GM21528 (cell line): ENCODE results near the gene RBFOX2.
"Not testable (repeated sequence)": the region's sequence is repeated elsewhere in the genome, so short reads cannot be mapped to it uniquely, and the experiment has no call there.

Source experiments
- ATAC-seq: cut with Tn5 transposase; IDR thresholded peaks from one replicate; pipeline ENCODE4 v1.9.1; 2021; ENCODE audit warnings: mild to moderate bottlenecking, moderate library complexity; ENCODE audit not compliant: unreplicated experiment, low FRiP score

The RBFOX2 gene, protein sequence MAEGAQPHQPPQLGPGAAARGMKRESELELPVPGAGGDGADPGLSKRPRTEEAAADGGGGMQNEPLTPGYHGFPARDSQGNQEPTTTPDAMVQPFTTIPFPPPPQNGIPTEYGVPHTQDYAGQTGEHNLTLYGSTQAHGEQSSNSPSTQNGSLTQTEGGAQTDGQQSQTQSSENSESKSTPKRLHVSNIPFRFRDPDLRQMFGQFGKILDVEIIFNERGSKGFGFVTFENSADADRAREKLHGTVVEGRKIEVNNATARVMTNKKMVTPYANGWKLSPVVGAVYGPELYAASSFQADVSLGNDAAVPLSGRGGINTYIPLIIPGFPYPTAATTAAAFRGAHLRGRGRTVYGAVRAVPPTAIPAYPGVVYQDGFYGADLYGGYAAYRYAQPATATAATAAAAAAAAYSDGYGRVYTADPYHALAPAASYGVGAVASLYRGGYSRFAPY

DNA sequence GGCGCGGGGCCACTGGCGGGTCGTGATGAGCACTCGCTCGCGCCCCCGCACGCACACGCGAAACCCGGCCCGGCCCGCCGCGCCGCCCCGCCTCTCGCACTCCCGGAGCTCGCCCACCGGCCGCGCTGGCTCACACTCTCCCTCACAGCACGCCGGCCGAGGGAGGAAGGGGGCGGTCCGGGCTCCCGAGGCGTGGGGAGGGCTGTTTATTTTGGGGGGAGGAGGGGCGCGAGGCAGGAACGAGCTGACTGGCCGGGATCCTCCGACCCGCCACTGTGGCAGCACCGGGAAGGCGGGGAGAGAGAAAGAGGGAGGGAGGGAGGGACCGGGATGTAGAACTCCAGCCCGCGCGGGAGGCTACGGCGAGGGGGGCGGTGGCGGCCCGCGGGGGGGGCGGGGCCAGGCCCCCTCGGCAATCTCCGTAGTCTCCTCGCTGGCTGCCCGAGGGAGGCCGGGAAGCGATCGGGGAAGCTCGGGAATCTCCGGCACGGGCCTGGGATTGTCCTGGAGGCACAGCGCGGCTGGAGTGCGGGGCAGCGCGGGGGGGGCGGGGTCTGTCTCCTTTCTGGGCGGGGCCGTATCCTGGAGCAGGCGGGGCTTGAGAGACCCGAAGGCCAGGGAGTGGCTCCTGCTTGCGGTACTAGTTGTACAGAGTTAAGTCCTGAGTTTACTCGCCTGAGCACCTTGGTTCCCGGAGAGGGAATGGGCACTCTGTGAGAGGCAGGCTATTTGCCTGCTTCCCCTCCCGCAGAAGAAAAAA lies at the start of gene RBFOX2:
Gene RBFOX2 (minus strand): TSS at position 179 of the 760 bp plus-strand sequence. CDS start 399 bp downstream, outside the sequence.
- no peak for ATAC-seq

DNA sequence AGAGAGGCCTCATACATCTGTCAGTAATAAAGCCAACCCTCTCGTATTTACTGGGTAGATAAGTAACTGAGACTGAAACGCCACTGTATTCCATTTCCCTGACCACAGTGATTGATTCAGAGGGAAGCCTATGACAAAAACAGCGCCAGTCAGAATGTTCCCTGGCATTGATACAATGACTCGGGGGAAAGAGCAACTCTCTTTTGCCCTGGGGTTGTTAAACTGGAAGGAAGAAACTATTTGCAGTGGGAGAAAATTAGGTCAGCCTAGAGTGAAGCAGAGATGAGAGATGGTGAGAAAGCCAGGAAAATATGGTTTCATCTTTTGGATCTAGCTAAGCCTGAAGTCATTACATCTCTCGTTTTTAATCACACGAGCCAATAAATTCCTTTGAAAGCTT lies 48.6 kb upstream of the RBFOX2 start:
- ATAC-seq: no peak

DNA sequence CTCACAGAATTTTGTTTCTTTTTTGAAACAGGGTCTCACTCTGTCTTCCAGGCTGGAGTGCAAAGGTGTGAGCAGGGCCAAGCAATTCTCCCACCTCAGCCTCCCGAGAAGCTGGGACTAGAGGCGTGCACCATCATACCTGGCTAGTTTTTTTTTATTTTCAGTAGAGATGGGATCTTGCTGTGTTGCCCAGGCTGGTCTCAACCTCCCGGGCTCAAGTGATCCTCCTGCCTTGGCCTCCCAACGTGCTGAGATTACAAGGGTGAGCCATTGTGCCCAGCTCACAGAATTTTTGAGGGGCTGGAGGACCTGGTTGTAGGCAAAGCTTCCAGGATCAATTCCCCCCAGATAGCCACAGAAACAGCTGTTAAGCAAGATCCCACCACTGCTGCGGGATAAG lies 47.1 kb upstream of the RBFOX2 start:
- no peak for ATAC-seq

DNA sequence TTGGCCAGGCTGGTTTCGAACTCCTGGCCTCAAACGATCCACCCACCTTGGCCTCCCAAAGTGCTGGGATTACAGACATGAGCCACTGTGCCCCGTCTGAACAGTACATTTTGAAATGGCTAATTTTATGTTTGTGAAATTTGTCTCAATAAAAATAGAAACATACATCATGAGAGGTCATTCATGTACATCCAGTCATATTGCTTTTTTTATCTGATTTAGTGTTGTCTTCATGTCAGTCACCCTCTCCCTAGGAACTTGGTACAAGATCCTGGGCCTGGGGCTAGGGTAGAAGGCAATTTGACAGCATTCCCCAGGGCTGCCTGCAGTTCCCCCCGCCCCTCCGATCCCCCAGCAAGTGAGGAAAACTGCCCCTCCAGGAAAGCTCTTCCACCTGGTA lies 46.6 kb upstream of the RBFOX2 start:
- ATAC-seq: no peak

DNA sequence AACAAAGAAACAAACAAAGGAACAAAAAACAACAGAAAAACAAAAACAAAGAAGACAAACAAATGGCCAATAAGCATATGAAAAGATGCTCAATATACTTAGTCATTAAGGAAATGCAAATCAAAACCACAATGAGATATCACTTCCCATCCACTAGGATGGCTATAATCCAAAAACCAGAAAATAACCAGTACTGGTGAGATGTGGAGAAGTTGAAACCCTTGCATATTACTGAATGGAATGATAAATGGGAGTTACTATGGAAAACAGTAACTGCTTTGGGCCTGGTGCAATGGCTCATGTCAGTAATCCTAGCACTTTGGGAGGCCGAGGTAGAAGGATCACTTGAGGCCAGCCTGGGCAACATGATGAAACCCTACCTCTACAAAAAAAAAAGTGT lies 44.9 kb upstream of the RBFOX2 start:
- no peak for ATAC-seq

DNA sequence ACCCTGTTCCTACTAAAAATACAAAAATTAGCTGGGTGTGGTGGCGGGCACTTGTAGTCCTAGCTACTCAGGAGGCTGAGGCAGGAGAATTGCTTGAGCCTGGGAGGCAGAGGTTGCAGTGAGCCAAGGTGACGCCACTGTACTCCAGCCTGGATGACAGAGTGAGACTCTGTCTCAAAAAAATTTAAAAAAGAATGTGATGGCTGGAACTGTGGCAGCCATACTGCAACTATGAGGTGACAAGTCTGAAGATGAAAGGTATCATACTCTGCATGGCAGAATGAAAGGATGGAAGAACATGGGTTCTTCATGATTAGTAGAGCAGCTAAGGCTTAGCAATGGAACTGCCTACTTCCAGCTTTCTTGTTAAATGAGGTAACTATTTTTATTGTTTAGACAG lies 42.0 kb upstream of the RBFOX2 start:
- not testable (repeated sequence) for ATAC-seq

DNA sequence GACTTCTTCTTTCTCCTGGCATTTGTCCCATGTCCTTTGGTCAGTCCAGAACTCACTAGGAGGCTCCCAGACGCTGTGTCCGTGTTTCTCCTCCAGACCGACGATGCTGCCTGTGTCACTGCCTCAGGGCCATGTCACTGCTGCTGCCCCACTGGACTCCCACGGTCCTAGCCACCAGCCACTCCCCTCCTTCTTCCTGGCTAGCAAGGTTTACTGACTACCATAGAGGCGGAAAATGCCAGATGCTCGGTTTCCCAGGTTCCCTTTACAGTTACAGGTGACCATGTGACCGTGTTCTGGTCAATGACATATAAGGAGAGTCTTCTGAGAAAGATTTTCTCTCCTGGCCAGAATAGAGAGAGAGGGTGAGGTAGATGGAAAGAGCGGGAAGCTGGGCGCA lies 40.7 kb upstream of the RBFOX2 start:
- ATAC-seq: no peak

DNA sequence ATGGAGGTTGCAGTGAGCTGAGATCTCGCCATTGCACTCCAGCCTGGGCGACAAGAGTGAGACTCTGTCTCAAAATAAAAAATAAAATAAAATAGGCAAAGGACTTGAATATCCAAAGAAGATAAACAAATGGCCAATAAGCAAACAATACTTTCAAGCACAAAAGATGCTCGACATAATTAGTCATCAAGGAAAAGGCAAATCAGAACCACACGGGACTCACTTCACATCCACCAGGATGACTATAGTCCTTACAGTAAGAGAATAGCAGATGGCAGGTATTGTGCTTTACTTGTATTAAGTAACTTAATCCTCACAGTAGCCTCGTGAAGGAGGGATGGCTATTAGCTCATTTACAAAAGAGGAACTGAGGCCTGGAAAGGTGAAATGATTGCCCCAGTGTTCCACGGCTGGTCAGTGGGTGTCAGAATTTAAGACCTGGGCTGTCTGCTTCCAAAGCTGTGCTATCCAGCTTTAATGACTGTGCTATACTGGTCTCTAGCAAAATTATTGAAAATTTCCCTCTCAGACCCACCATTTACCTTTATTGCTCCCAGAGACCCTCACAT lies 40.2 kb upstream of the RBFOX2 start:
- no peak for ATAC-seq

DNA sequence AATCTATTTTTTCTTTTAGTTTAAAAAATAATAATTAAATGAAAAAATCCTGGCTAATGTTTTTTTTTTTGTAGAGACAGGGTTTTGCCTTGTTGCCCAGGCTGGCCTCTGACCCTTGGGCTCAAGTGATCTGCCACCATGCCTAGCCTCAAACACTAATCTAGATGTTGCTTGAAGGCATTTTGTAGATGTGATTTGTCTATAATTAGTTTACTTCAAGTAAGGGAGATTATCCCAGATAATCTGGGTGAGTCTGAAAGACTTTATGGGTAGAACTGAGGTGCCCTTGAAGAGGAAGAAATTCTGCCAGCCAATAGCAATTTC lies 38.6 kb upstream of the RBFOX2 start:
- no peak for ATAC-seq

DNA sequence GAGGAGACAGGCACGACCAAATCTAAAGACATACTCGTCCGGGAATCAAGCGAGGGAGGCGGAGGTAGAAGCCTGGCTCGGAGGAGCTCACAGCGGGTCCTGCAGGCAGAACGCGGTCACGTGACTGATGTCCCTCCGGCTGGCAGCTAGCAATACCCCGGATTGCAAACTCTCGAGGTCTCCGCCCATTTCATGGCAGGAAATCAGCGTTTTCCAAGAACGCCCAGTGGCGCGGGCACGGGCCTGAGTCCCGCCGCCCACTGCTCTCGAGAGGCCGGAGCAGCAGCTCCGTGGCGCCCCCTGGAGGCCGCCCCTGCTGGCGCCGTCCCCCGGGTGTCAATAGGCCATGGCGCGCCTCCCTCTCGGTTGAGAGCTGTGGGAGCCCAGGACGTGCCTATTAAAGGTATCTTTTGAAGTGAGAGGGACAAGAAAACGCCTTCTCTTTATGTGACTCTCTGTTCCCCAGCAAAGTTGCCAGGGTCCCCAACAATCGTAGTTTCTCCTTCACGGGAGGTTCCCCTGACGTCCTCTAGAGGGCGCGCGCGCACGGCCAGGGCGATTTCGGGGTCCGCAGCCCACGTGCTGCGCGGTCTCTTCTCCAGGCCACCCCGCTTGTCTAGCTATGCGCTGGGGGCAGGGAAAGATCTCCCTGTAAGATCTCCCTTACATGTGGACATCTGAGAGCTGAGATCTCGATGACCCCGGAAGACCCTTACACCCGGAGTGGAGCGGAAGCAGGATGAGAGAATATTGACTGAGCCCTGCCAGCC lies 37.3 kb upstream of the RBFOX2 start:
- ATAC-seq: no peak

DNA sequence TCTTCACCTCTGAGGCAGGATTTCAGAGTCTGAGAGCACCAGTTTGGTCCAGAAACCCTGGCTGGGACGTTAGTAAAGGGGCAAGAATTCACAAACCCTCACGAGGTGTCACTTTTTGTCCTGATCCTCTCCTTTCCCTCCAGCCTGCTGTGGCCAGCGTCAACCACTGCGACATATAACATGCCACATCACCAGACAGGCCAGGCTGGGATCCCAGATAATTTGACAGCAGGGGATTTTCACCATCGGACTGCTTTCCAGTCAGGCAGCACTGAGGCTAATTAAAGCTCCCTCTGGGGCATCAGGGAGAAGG lies 36.8 kb upstream of the RBFOX2 start:
- no peak for ATAC-seq

DNA sequence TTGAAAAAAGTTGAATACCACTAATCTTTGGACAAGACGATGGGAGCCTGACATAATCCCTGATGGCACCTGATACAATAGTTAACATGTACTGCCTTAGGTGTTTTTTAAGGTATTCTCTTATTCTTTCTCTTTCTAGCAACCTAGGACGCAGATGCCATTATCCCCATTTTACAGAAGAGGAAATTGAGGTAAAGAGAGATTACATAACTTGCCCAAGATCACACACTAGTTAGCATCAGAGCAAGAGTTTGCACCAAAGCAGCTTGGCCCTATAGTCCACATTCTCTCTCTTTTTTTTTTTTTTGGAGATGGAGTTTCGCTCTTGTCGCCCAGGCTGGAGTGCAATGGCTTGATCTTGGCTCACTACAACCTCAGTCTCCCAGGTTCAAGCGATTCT lies 35.7 kb upstream of the RBFOX2 start:
- ATAC-seq: no peak

DNA sequence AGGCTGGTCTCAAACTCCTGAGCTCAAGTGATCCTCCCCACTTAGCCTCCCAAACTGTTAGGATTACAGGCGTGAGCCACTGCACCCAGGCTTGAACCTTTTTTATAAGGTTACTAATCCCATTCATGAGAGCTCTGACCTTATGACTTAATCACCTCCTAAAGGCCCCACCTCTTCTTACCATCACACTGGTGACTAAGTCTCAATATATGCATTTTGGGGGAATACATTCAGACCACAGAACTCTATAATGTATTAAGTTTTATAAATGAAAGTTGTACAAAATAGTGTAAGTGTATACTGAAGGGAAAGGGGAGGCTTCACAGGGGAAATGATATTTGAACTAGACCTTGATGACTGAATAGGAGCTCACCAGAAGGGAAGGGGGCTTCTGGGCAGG lies 28.4 kb upstream of the RBFOX2 start:
- ATAC-seq: no peak

DNA sequence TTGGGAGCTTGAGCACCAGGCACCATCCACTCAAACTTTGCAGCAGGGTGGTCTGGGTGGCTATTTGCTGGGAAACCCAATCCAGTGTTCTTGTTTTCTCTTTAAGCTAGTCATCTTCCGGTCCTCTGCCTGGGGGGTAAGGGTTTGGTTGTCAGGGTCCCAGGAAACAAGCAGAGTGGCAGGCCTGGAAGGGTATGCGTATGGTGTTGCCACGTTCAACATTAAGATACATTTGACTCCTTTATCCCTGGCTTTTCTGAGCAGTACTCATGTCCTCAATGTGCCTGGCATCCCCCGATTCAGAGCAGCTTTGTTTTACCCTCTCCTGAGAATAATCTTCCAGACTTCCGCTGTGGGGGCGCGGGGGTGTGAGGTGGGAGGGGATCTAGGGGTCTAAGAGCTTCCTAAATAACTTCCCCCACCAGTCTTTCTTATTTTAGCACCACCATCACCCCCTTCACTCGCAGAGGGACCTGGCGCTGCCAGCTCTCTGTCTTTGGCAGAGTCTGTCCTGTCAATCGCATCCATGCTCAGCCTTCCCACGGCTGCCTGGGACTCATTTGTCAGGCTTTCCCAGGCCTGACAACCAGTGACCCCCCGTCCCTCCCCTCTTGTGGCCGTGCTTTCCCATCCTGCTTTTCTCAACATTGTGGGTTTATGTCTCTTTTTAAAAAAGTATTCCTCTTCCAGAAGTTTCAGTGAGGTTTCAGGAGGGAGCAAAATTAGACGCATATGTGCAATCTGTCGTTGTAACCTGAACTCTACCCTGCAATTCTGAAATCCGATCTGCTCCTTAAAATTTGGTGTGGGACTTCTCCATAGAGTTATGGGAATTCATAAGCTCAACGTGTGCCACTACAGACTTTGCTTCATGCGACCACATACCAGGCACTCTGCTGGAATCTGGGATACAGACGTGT lies 27.0 kb upstream of the RBFOX2 start:
- no peak for ATAC-seq

DNA sequence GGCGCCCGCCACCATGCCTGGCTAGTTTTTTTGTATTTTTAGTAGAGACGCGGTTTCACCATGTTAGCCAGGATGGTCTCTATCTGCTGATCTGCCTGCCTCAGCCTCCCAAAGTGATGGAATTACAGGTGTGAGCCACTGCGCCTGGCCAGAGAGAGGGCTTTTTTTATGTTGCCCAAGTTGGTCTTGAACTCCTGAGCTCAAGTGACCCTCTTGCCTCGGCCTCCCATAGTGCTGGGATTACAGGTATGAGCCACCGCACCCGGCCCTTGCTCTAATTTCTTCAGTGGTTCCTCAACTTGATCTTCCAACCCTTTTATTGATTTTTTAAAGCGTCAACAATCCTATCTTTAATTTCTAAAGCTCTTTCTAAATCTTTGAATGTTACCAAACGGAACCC lies 25.8 kb upstream of the RBFOX2 start:
- not testable (repeated sequence) for ATAC-seq

DNA sequence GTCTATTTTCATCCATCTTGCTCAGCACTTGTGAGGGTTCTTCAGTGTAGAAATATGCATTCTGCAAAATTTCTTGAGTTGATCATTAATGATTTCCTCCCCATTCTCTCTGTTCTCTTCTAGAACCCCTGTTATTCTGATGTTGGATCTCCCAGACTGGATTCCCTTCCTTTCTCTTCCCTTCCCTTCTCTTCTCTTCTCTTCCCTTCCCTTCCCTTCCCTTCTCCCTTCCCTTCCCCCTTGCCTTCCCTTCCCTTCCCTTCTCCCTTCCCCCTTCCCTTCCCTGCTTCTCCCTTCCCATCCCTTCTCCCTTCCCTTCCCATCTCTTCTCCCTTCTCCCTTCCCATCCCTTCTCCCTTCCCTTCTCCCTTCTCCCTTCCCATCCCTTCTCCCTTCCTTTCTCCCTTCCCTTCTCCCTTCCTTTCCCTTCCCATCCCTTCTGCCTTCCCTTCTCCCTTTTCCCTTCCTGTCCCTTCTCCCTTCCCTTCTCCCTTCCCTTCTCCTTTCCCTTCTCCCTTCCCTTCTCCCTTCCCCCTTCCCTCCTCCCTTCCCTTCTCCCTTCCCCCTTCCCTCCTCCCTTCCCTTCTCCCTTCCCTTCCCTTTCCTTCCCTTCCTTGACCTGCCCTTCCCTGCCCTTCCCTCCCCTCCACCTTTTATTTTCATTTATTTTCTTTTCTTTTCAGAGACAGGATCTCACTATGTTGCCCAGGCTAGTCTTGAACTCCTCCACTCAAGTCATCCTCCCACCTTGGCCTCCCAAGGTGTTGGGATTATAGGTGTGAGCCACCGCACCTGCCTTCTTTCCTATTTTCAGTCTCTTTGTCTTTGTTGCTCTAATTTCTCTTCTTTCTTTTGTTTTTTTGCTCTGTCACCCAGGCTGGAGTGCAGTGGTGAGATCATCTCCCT lies 24.9 kb upstream of the RBFOX2 start:
- no peak for ATAC-seq

DNA sequence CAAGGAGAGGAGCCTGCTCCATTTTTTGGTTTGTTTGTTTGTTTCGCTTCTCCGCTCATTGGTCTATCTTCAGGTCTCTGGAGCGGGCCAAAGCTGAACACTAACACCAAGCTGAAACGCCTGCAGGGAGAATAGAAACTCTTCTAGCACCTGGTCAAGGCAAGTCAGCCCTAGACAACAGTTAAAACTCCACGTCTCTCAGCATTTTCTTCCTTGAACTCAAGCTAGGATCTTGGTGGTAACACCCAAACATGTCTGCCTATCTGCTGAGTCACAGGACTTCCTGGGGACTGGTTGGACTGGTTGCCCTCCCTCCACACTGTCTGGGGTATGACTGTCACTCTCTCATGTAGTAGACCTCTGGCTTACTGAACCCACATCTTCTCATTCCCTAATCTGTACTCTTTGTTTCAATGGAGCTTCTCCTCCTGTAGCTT lies 23.9 kb upstream of the RBFOX2 start:
- ATAC-seq: no peak

DNA sequence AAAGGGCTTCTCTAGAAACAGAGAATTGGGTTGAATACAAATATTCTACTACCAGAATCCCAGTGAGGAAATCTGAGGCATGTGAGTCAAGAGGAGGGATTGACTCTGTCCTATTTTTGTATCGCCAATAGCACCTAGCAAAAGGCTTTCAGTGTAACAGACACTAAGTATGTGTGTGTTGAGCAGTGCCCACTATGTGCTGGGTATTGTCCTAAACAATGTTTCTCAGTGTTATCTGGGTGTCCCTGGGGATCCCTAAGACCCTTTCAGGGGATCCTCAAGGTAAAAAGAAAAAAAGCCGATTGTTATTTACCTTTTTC lies 21.0 kb upstream of the RBFOX2 start:
- ATAC-seq: no peak
